Spleen (tissue), 13 donors: ENCODE results near the gene CEMIP2. TPM values are rescaled to one million over a fixed set of nuclear protein-coding genes. Genes with fewer than 3 reads are reported as not detected.

ENCODE experiments used
- DNase-seq: peaks from one replicate; pipeline ENCODE4 v3.0.0-alpha.2; 2020
- H3K27ac ChIP-seq, 8 donors: fragments of 200-600 bp; sonication (generic) in 7 of 8; 1 replicate in 4 of 8; 2 replicates in 4 of 8; pipeline versions ENCODE4 v1.5.0 to v1.8.0; 2016 to 2021; ENCODE audit warnings: inconsistent platforms in 4 of 8, mild to moderate bottlenecking in 4 of 8, moderate library complexity in 1 of 8
- H3K27me3 ChIP-seq, 7 donors: fragments of 200-600 bp; sonication (generic) in 6 of 7; replicated peaks in 1 of 7; 1 replicate in 4 of 7; 2 replicates in 3 of 7; pipeline versions ENCODE4 v1.5.0 to v1.8.0; 2016 to 2021; ENCODE audit warnings: inconsistent platforms in 3 of 7, mild to moderate bottlenecking in 1 of 7
- H3K36me3 ChIP-seq, 6 donors: fragments of 200-600 bp; sonication (generic) in 5 of 6; 1 replicate in 4 of 6; 2 replicates in 2 of 6; pipeline versions ENCODE4 v1.5.0 to v1.8.0; 2016 to 2021; ENCODE audit warnings: inconsistent platforms in 2 of 6
- H3K4me1 ChIP-seq, 6 donors: fragments of 200-600 bp; sonication (generic) in 5 of 6; 1 replicate in 3 of 6; 2 replicates in 3 of 6; pipeline versions ENCODE4 v1.5.0 to v1.8.0; 2016 to 2021; ENCODE audit warnings: inconsistent platforms in 3 of 6
- H3K4me3 ChIP-seq, 8 donors: fragments of 200-600 bp; sonication (generic) in 7 of 8; 1 replicate in 4 of 8; 2 replicates in 4 of 8; pipeline versions ENCODE4 v1.5.0 to v1.8.0; 2016 to 2021; ENCODE audit warnings: inconsistent platforms in 4 of 8, mild to moderate bottlenecking in 4 of 8, moderate library complexity in 2 of 8
- H3K9me3 ChIP-seq, 8 donors: fragments of 200-600 bp; sonication (generic) in 7 of 8; 1 replicate in 4 of 8; 2 replicates in 4 of 8; pipeline versions ENCODE4 v1.5.0 to v1.8.0; 2016 to 2021; ENCODE audit warnings: inconsistent platforms in 4 of 8
- POLR2A ChIP-seq, 3 donors: fragments of 450-650 bp; IDR thresholded peaks; one replicate each; pipeline ENCODE4 v1.5.1; 2017; ENCODE audit warnings: antibody characterized with exemption in 3 of 3, mild to moderate bottlenecking in 1 of 3
- POLR2AphosphoS5 ChIP-seq, 3 donors: sonication (generic); formaldehyde crosslinking; IDR thresholded peaks; one replicate each; pipeline ENCODE4 v1.5.1; 2017; ENCODE audit warnings: antibody characterized with exemption in 3 of 3
- WGBS, 5 donors: extraction: QIAGEN DNeasy Blood & Tissue Kit in 3 of 5; methylation state at CpG; one replicate each; pipeline versions ENCODE4 v1.1.5 to v1.1.7; 2013 to 2018; 5-methylcytosine and 5-hydroxymethylcytosine counted together
- intact Hi-C: fragments of 100-400 bp; cut with DNase I; formaldehyde crosslinking; loops from one replicate; pipeline ENCODE4 v1.15.0; 2023; ENCODE audit warnings: low total_unique reads
- long read RNA-seq, 2 donors: transcript quantifications; one replicate each; lab custom pipeline, GENCODE V29; 2026
- polyA plus RNA-seq, 3 donors: library from polyadenylated mRNA; stranded (reverse); fragments of 200-250 nt; gene quantifications; one replicate each; pipeline ENCODE4 v1.2.1, GENCODE V29; 2013
- total RNA-seq, 7 donors: library from RNA; depleted of rRNA in 3 of 7; stranded (reverse); fragments of >200 nt in 3 of 7; fragmentation: NEBNext Ultra II Directional in 4 of 7; extraction: Animal tissue kit (Norgen Biotek cat#: 25700) in 4 of 7; gene quantifications; one replicate each; pipeline versions ENCODE4 v1.1.0 to v1.2.1, GENCODE V29; 2016 to 2021
- TF ChIP-seq, protein P1 (sequence below), 11 experiments: fragments of 200-600 bp in 7 of 11; fragments of 450-650 bp in 4 of 11; sonication (generic) in 4 of 11; IDR thresholded peaks in 8 of 11; conservative IDR thresholded peaks in 3 of 11; 1 replicate in 7 of 11; 2 replicates in 4 of 11; pipeline versions ENCODE4 v1.4.0 to v1.8.0; 2016 to 2021; ENCODE audit warnings: antibody characterized with exemption in 11 of 11, inconsistent platforms in 4 of 11, mild to moderate bottlenecking in 1 of 11
- donor health status: healthy with polysubstance abuse.
- donor health status: DM: no; HTN: no; CAD: no; lungs with moderate emphysema.
- donor health status: DM: no; HTN: no; CAD: no.
- donor health status: Bipolar disorder and iron deficiency.
- donor health status: healthy.
- donor health status: DM: no; HTN: no; CAD: no.
- donor health status: DM: yes; HTN: yes; CAD: no.

CEMIP2 gene
- 100 to 1,000 TPM in 3 of 7 donors, 10 to 100 TPM in 4; 71.8 to 175 (median 99.4) TPM for total RNA-seq
- polyA plus RNA-seq, result 10 to 100 TPM; 14.2 to 21.1 (median 15.0) TPM
- long read RNA-seq, donor 1, full-length matches to known transcripts, result 5 of 5 reads
- long read RNA-seq, donor 1, partial matches to known transcripts, result 0 of 5 reads
- long read RNA-seq, donor 1, other reads (novel, unspliced or antisense), result 0 of 5 reads
- long read RNA-seq, donor 2, full-length matches to known transcripts, result 3 of 3 reads
- long read RNA-seq, donor 2, partial matches to known transcripts, result 0 of 3 reads
- long read RNA-seq, donor 2, other reads (novel, unspliced or antisense), result 0 of 3 reads

GRCh38 chr9:71768388-71769174, at the start of gene CEMIP2:
CEMIP2 (minus strand) TSS chr9:71768513; CDS start chr9:71750373, 18,140 bp downstream.
- intact Hi-C loops, result loop anchor here (5.0 to 10.0 kb wide), 2 partner anchors 54 to 156 kb away; no protein-coding TSS in a partner anchor
- peak; percentile 99 for DNase-seq
- peaks cover 31 to 62% (median 54%) of the 10 kb centered on the region in 6 donors for H3K4me1 ChIP-seq
- peak within 1 kb of the TSS; percentile 62 to 76 (median 72) for H3K4me3 ChIP-seq
- peaks cover 0 to 5% (median 0%) of the 10 kb centered on the region in 7 donors for H3K27me3 ChIP-seq
- H3K36me3 ChIP-seq, result no peaks in the 10 kb centered on the region
- no peaks in the 10 kb centered on the region for H3K9me3 ChIP-seq
- peak within 1 kb of the TSS; percentile 94 to 99 (median 98) for H3K27ac ChIP-seq
- 0 to 1% (median 0%) methylated on average over 30 to 85 of the region's 86 CpGs for WGBS, 5 donors
- TF ChIP-seq POLR2AphosphoS5 (IDR thresholded peaks at IDR 0.05) (peak; percentile 95 to 98 (median 97)), POLR2A (IDR thresholded peaks at IDR 0.05) (peak; percentile 55 to 73 (median 69))
- TF ChIP-seq, protein P1, sequence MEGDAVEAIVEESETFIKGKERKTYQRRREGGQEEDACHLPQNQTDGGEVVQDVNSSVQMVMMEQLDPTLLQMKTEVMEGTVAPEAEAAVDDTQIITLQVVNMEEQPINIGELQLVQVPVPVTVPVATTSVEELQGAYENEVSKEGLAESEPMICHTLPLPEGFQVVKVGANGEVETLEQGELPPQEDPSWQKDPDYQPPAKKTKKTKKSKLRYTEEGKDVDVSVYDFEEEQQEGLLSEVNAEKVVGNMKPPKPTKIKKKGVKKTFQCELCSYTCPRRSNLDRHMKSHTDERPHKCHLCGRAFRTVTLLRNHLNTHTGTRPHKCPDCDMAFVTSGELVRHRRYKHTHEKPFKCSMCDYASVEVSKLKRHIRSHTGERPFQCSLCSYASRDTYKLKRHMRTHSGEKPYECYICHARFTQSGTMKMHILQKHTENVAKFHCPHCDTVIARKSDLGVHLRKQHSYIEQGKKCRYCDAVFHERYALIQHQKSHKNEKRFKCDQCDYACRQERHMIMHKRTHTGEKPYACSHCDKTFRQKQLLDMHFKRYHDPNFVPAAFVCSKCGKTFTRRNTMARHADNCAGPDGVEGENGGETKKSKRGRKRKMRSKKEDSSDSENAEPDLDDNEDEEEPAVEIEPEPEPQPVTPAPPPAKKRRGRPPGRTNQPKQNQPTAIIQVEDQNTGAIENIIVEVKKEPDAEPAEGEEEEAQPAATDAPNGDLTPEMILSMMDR (IDR thresholded peaks at IDR 0.05 in 8 of 11, conservative IDR thresholded peaks at IDR 0.05 in 3 of 11), result peak in 6 of 11 experiments; percentile 28 to 79 (median 49)

DNA sequence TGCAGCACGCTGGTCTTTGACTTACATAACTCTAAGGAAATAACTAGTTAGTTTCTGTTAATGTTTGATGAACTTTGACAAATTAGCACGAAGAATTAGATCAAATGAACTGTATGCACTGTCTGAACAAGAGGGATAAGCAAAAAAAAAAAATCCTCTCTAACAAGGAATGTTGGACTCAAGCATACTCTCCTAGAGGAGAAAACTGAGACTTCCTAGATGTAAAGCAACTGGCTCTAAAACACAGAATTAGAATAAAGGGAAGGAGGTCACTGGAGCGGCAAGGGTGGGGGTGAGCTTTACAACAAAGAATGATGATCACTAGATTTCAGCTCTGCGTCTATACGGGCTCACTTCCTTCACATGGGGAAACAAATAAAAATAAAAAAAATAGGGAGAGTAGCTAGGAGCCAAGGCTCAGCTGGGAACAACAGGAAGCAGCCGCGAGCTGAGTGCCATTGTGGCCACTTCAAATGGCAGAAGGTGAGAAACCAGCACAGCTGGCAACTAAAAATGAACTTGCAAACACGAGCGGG, 48.7 kb upstream of the CEMIP2 start:
- Histone ChIP-seq H3K27ac (no peak overlapping the region), H3K9me3 (no peaks in the 10 kb centered on the region), H3K36me3 (no peaks in the 10 kb centered on the region), H3K4me1 (peaks cover 0 to 22% (median 7%) of the 10 kb centered on the region in 6 donors), H3K4me3 (no peak overlapping the region), H3K27me3 (no peaks in the 10 kb centered on the region)
- TF ChIP-seq, protein P1 (IDR thresholded peaks at IDR 0.05 in 8 of 11, conservative IDR thresholded peaks at IDR 0.05 in 3 of 11), result no peak
- TF ChIP-seq POLR2AphosphoS5 (IDR thresholded peaks at IDR 0.05), result peak in 1 of 3 donors; percentile 32
- intact Hi-C loops, result no loop called here
- no peak for DNase-seq
- WGBS, 5 donors, result 36 to 43% (median 38%) methylated on average over 9 of the region's 9 CpGs

DNA sequence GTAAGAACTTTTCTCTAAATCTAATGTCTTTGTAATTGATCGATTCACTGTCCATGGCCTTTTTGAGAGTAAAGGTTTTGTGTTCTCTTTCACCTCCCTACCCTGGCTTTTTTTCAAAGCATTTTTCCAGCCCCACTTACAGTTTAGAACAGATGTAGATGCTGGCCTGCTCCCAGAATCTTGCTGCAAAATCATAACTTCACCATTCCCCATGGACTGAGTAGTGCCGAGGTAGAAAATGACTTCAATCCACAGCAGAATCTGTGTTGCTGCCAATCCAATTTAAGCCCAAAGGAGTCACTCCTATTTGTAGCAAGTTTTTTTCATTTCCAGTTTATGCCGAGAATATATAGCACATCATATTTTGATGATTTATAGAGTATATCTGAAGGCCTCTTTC, 46.5 kb upstream of the CEMIP2 start:
- WGBS, 5 donors, result 92 to 98% (median 95%) methylated on average over 3 of the region's 3 CpGs
- Histone ChIP-seq H3K4me3 (no peak overlapping the region), H3K9me3 (no peaks in the 10 kb centered on the region), H3K4me1 (peaks cover 0 to 22% (median 7%) of the 10 kb centered on the region in 6 donors), H3K27me3 (no peaks in the 10 kb centered on the region), H3K36me3 (no peaks in the 10 kb centered on the region), H3K27ac (no peak overlapping the region)
- TF ChIP-seq POLR2AphosphoS5 (IDR thresholded peaks at IDR 0.05) (no peak), POLR2A (IDR thresholded peaks at IDR 0.05) (no peak)
- TF ChIP-seq, protein P1 (IDR thresholded peaks at IDR 0.05 in 8 of 11, conservative IDR thresholded peaks at IDR 0.05 in 3 of 11), result no peak
- DNase-seq, result no peak
- intact Hi-C loops, result no loop called here
